Omental fat pad (tissue), 4 donors: ENCODE results near the gene SCFD2. TPM values are rescaled to one million over a fixed set of nuclear protein-coding genes. Genes with fewer than 3 reads are reported as not detected.

Experiments
- ATAC-seq: fragments of 150-250 bp; one replicate; pipeline ENCODE4 v1.9.1; 2016; ENCODE audit warnings: mild to moderate bottlenecking, moderate library complexity; ENCODE audit not compliant: low FRiP score
- DNase-seq: peaks from one replicate; pipeline ENCODE4 v3.0.0-alpha.2; 2019; ENCODE audit warnings: low spot score
- CTCF ChIP-seq, 3 donors: fragments of 450-650 bp; IDR thresholded peaks; one replicate each; pipeline ENCODE4 v1.5.1; 2016 to 2017; ENCODE audit warnings: antibody characterized with exemption in 3 of 3, mild to moderate bottlenecking in 3 of 3, moderate library complexity in 2 of 3
- total RNA-seq, 4 donors: library from RNA; depleted of rRNA; stranded (reverse); fragments of >200 nt; gene quantifications; one replicate each; pipeline ENCODE4 v1.1.0, GENCODE V29; 2016

Gene SCFD2
- total RNA-seq, 4 donors from 2014 or later, result 26.4 to 65.6 (median 28.4) TPM

DNA sequence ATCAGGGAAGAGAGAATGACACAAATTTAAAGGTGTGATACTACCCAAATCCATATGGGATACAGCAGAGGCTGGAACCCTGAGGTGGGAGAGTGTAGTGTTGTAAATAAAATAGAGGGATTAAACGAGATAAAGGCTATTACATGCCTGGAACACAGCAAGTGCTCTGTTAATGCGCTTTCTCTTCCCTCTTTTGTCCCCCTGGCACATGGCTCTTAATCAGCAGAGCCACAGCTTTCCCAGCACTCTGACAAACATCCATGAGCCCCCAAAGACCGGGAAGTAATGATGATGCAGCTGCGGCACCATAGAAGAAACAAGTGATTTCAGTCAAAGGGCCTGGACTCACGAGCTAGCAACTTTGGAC is 417.8 kb downstream of the SCFD2 start:
- DNase-seq (no peak), ATAC-seq (no peak)
- no peak for TF ChIP-seq CTCF (IDR thresholded peaks at IDR 0.05)

GRCh38 chr4:52947401-52948056 is 418.3 kb downstream of the SCFD2 start:
- no peak for DNase-seq
- no peak for TF ChIP-seq CTCF (IDR thresholded peaks at IDR 0.05)
- no peak for ATAC-seq

GRCh38 chr4:52946855-52947254 is 419.0 kb downstream of the SCFD2 start:
- no peak for DNase-seq
- ATAC-seq, result no peak
- TF ChIP-seq CTCF (IDR thresholded peaks at IDR 0.05), result no peak

GRCh38 chr4:52945982-52946381 is 419.9 kb downstream of the SCFD2 start:
- no peak for TF ChIP-seq CTCF (IDR thresholded peaks at IDR 0.05)
- no peak for ATAC-seq
- DNase-seq, result no peak

DNA sequence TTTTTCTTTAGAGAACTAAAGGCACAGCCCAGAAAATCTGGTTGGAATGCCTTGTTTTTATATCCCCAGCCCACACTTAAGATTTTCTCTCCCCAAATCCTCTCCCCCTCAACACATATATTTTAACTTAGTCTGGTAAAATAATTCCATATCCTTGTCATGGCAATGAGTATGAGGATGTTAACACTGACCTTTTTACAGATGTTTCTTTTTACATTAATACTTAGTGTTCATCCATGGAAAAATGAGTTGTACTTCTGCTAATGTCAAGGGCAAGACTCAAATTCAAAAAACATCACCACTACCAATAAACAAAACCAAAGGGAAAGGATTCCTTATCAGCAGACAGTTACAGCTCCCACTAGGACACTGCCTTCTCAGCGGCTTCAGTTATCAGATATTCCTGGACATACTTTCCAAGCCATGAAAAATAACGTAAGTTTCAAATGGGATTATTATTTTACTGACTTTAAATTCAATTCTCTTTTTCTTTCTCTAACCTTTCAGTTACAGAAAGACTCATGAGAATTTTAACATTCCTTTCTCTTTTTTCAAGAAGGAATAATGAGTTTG is 420.4 kb downstream of the SCFD2 start:
- TF ChIP-seq CTCF (IDR thresholded peaks at IDR 0.05), result no peak
- ATAC-seq (no peak), DNase-seq (no peak)

DNA sequence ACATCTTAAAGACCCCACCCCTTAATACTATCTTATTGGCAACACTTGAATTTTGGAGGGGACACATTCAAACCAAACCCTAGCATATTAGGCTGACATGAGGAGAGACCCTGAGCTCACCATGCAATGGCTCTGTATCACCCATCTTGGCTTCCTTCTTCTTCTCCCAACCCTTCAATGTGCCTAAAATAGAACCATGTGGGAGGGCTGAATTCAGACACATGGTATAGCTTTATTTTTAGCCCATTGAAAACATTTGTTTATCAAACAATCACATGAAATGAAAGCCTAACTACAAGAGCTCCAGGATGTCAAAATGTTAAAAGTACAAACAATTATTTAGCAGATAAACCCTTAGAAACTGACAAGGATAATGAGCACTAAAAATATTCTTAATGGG is 422.2 kb downstream of the SCFD2 start:
- ATAC-seq (no peak), DNase-seq (no peak)
- TF ChIP-seq CTCF (IDR thresholded peaks at IDR 0.05), result no peak

DNA sequence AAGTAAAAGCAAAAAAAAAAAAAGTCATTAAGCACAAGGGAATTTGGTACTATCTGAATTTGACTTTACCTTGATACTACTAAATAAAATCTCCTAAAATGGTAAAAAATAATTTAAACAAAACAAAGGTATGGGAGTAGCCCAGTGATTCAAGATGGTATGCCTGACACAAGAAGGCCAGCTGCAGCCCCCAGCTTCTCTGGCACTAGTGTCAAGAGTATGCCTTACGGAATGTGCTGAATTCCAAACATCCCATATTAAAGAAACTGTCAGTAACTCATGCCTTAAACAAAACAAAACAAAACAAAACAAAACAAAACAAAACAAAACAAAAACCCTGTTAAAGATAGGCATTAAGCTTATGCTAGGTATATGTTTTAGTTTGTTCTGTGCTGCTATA is 422.9 kb downstream of the SCFD2 start:
- ATAC-seq, result no peak
- DNase-seq, result no peak
- no peak for TF ChIP-seq CTCF (IDR thresholded peaks at IDR 0.05)
